Measurements from ENCODE around the gene OR51V1.
"Not testable (repeated sequence)": the region's sequence is repeated elsewhere in the genome, so short reads cannot be mapped to it uniquely, and the experiment has no call there.

Gene OR51V1

DNA sequence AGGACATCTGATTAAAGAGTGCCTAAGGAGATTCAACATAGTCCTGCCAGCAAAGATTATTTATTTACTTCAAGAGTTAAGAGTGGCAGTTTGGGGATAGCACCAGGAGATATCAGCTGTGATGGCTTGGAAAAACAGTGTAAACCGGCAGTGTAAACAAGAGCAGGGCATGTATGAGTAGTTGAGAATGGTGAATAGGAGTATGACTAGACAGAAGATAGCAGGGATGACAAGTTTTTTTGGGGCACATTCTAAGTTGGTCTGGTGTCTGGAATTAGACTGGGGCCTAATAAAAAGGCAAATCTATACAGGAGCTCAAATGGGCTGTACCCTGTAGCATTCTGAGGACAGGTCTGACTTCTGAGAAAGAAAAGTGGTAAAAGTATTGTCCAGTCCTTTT, 39.4 kb downstream of the OR51V1 start:
- DNase-seq, result not testable (repeated sequence)

- DNase-seq, result not testable (repeated sequence)
These were observed 40.3 kb downstream of the OR51V1 start for GRCh38 chr11:5160217-5160616.

DNA sequence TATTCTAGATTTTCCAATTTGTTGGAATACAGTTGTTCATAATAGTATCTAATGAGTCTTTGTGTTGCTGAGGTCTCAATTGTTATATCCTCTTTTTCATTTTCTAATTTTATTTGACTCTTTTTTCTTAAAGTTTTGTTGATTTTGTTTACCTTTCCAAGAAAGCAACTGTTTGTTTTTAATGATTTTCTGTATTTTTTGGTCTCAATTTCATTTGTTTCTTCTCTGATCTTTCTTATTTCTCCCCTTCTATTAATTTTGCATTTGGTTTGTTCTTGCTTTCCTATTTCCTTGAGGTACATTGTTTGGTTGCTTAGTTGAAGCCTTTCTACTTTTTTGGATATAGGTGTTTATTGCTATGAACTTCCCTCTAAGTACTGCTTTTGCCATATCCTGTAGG, 40.7 kb downstream of the OR51V1 start:
- DNase-seq, result no peak

- DNase-seq, result no peak
These were observed 45.8 kb downstream of the OR51V1 start, which contains the start of gene OR52A1 for GRCh38 chr11:5154657-5155056. Gene OR52A1 (minus strand): TSS chr11:5154757. CDS start chr11:5152369, 2,388 bp downstream.

DNA sequence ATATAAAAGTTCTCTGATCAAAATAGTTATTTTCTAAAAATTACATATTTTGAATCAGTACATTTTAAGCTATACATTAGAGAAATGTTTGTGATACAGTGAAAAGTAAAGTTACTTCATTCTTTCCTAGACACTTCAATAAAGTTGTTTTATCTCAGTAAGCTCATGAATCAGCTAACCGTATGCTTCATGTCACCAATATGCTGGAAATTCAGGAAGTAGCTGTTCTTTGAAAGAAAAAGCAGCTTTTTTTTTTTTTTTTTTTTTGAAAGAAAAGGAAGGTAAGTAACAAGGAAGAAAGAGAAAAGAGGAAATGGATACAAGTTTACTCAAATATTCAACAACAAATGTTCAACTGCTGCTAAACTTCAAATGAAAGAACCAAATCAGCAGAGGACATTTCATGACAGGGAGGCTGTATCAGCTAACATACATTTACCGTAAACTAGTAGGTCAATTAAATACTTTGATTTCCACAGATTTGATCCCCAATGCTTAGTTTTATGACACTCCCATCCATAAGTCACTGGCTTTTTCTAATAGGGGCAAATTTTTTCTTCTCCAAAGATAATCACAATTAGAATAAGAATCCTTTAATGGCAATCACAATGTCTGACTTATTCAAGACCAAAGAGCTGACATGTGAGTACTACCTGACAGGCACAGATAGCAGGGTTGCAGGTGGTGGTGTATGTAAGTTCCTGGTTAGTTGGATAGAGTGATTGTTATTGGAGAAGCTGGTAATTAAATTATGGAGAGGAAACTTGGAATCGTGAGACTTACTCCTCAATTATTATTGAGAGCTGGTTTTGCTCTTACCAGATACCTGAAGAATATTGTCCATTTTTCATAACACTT, 46.7 kb downstream of the OR51V1 start:
- peak; percentile 53 for DNase-seq

DNA sequence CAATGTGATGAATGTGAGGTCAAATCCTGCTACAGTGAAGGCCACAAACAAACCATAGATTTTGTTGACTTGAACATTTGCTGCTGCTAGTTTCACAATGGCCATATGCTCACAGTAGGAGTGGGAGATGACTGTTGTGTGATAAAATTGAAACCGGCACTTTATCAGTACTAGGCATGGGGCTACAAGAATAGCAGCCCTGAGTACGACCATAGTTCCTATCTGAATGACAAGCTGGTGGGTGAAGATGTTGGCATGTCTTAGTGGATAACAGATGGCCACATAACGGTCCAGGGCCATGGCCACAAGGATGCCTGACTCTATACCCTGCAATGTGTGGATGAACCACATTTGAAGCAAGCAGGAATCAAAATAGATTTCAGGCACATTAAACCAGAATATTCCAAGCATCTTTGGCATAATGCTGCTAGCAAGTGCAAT, 48.7 kb downstream of the OR51V1 start:
- no peak for DNase-seq
